Spleen (tissue), 7 donors: ENCODE data around the gene ZNF280D.

Source experiments
- POLR2A ChIP-seq, 3 donors: fragments of 450-650 bp; IDR thresholded peaks; one replicate each; pipeline ENCODE4 v1.5.1; 2017; ENCODE audit warnings: antibody characterized with exemption in 3 of 3, mild to moderate bottlenecking in 1 of 3
- POLR2AphosphoS5 ChIP-seq, 3 donors: sonication (generic); formaldehyde crosslinking; IDR thresholded peaks; one replicate each; pipeline ENCODE4 v1.5.1; 2017; ENCODE audit warnings: antibody characterized with exemption in 3 of 3
- TF ChIP-seq, protein P1 (sequence below), 11 experiments: fragments of 200-600 bp in 7 of 11; fragments of 450-650 bp in 4 of 11; sonication (generic) in 4 of 11; IDR thresholded peaks in 8 of 11; conservative IDR thresholded peaks in 3 of 11; 1 replicate in 7 of 11; 2 replicates in 4 of 11; pipeline versions ENCODE4 v1.4.0 to v1.8.0; 2016 to 2021; ENCODE audit warnings: antibody characterized with exemption in 11 of 11, inconsistent platforms in 4 of 11, mild to moderate bottlenecking in 1 of 11
- donor health status: DM: no; HTN: no; CAD: no; lungs with moderate emphysema.
- donor health status: DM: no; HTN: no; CAD: no.
- donor health status: DM: no; HTN: no; CAD: no.

DNA sequence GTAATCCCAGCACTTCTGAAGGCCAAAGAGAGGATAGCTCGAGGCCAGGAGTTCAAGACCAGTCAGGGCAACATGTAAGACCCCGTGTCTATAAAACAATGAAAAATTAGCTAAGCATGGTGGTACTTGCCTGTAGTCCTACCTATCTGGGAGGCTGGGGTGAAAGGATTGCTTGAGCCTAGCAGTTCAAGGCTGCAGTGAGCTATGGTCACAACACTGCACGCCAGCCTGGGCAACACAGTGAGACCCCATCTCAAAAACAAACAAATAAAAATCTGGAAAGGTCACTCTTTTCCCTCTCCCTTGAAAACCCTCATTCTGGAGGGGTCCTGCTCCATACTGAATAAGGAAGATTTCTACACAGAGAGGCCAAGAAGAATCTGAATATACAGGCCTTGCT is 43.5 kb upstream of the ZNF280D start:
- TF ChIP-seq, protein P1, sequence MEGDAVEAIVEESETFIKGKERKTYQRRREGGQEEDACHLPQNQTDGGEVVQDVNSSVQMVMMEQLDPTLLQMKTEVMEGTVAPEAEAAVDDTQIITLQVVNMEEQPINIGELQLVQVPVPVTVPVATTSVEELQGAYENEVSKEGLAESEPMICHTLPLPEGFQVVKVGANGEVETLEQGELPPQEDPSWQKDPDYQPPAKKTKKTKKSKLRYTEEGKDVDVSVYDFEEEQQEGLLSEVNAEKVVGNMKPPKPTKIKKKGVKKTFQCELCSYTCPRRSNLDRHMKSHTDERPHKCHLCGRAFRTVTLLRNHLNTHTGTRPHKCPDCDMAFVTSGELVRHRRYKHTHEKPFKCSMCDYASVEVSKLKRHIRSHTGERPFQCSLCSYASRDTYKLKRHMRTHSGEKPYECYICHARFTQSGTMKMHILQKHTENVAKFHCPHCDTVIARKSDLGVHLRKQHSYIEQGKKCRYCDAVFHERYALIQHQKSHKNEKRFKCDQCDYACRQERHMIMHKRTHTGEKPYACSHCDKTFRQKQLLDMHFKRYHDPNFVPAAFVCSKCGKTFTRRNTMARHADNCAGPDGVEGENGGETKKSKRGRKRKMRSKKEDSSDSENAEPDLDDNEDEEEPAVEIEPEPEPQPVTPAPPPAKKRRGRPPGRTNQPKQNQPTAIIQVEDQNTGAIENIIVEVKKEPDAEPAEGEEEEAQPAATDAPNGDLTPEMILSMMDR (IDR thresholded peaks at IDR 0.05 in 8 of 11, conservative IDR thresholded peaks at IDR 0.05 in 3 of 11), result no peak
- TF ChIP-seq POLR2AphosphoS5 (IDR thresholded peaks at IDR 0.05) (no peak), POLR2A (IDR thresholded peaks at IDR 0.05) (no peak)
